Esophagus muscularis mucosa (tissue), 4 donors: ENCODE measurements around the gene PCMT1. TPM values are rescaled to one million over a fixed set of nuclear protein-coding genes. Genes with fewer than 3 reads are reported as not detected.
"Not testable (repeated sequence)": the region's sequence is repeated elsewhere in the genome, so short reads cannot be mapped to it uniquely, and the experiment has no call there.

ENCODE experiments used
- DNase-seq: peaks from one replicate; pipeline ENCODE4 v3.0.0-alpha.2; 2017; ENCODE audit errors: extremely low spot score
- H3K27ac ChIP-seq, 4 donors: fragments of 200-600 bp; sonication (generic); replicated peaks in 1 of 4; 1 replicate in 3 of 4; 2 replicates in 1 of 4; pipeline ENCODE4 v1.5.1; 2016 to 2019; ENCODE audit warnings: mild to moderate bottlenecking in 1 of 4
- H3K27me3 ChIP-seq, 4 donors: fragments of 200-600 bp; sonication (generic); one replicate each; pipeline versions ENCODE4 v1.5.1 to v1.6.0; 2016 to 2019
- H3K36me3 ChIP-seq, 4 donors: fragments of 200-600 bp; sonication (generic); one replicate each; pipeline ENCODE4 v1.5.1; 2016 to 2019
- H3K4me1 ChIP-seq, 4 donors: fragments of 200-600 bp; sonication (generic); one replicate each; pipeline ENCODE4 v1.5.1; 2016 to 2019
- H3K4me3 ChIP-seq, 4 donors: fragments of 200-600 bp; sonication (generic); 1 replicate in 2 of 4; 2 replicates in 2 of 4; pipeline ENCODE4 v1.5.1; 2016 to 2019; ENCODE audit warnings: mild to moderate bottlenecking in 4 of 4, moderate library complexity in 1 of 4
- H3K9me3 ChIP-seq, 4 donors: fragments of 200-600 bp; sonication (generic); 1 replicate in 3 of 4; 2 replicates in 1 of 4; pipeline ENCODE4 v1.5.1; 2016 to 2019
- CTCF ChIP-seq, 3 experiments: fragments of 200-600 bp in 2 of 3; fragments of 450-650 bp in 1 of 3; sonication (generic) in 2 of 3; IDR thresholded peaks; one replicate each; pipeline ENCODE4 v1.5.1; 2017 to 2019; ENCODE audit warnings: antibody characterized with exemption in 3 of 3, mild to moderate bottlenecking in 2 of 3, moderate library complexity in 1 of 3
- EP300 ChIP-seq: sonication (generic); formaldehyde crosslinking; IDR thresholded peaks from one replicate; pipeline ENCODE4 v1.6.1; 2017; ENCODE audit warnings: antibody characterized with exemption
- POLR2A ChIP-seq: fragments of 450-650 bp; IDR thresholded peaks from one replicate; pipeline ENCODE4 v1.6.1; 2017; ENCODE audit warnings: antibody characterized with exemption, moderate library complexity, mild to moderate bottlenecking, low read depth
- POLR2AphosphoS5 ChIP-seq, 2 donors: sonication (generic); formaldehyde crosslinking; IDR thresholded peaks; one replicate each; pipeline ENCODE4 v1.6.1; 2017; ENCODE audit warnings: antibody characterized with exemption in 2 of 2
- WGBS: methylation state at CpG from one replicate; pipeline ENCODE4 v1.1.5; 2018; 5-methylcytosine and 5-hydroxymethylcytosine counted together
- intact Hi-C: fragments of 100-400 bp; cut with DNase I; formaldehyde crosslinking; loops from one replicate; pipeline ENCODE4 v1.15.1; 2023
- total RNA-seq, 4 donors: library from RNA; depleted of rRNA; stranded (reverse); fragments of >200 nt; gene quantifications; one replicate each; pipeline versions ENCODE4 v1.1.0 to v1.2.1, GENCODE V29; 2016

Gene PCMT1
- total RNA-seq, 4 donors from 2014 or later, result 93.9 to 111 (median 107) TPM

GRCh38 chr6:149846321-149846720 is 96.8 kb downstream of the PCMT1 start:
- TF ChIP-seq POLR2A, result no peak
- no peak for TF ChIP-seq POLR2AphosphoS5 (IDR thresholded peaks at IDR 0.05)
- TF ChIP-seq EP300, result no peak
- TF ChIP-seq CTCF (IDR thresholded peaks at IDR 0.05), result no peak
- Histone ChIP-seq H3K4me1 (peaks cover 10 to 30% (median 22%) of the 10 kb centered on the region in 4 donors), H3K4me3 (no peak overlapping the region), H3K9me3 (no peaks in the 10 kb centered on the region), H3K36me3 (peaks cover 0 to 18% (median 0%) of the 10 kb centered on the region in 4 donors), H3K27me3 (no peaks in the 10 kb centered on the region), H3K27ac (no peak overlapping the region)
- WGBS, result 50% methylated on average over 7 of the region's 7 CpGs
- intact Hi-C loops, result no loop called here
- no peak for DNase-seq

- intact Hi-C loops, result no loop called here
Measured at GRCh38 chr6:149847939-149848267, 98.4 kb downstream of the PCMT1 start.

GRCh38 chr6:149848343-149848742 is 98.8 kb downstream of the PCMT1 start:
- H3K4me3 ChIP-seq, intact Hi-C loops, H3K9me3 ChIP-seq, H3K27me3 ChIP-seq, DNase-seq, H3K27ac ChIP-seq: not testable (repeated sequence)
- Histone ChIP-seq H3K36me3 (peaks cover 0 to 21% (median 2%) of the 10 kb centered on the region in 4 donors), H3K4me1 (peaks cover 10 to 30% (median 22%) of the 10 kb centered on the region in 4 donors)
- 74% methylated on average over 4 of the region's 4 CpGs for WGBS

More at GRCh38 chr6:149847939-149848267, 98.4 kb downstream of the PCMT1 start:
- WGBS, result 93% methylated on average over 4 of the region's 4 CpGs
- peaks cover 10 to 30% (median 22%) of the 10 kb centered on the region in 4 donors for H3K4me1 ChIP-seq
- H3K27me3 ChIP-seq, result no peaks in the 10 kb centered on the region
- no peaks in the 10 kb centered on the region for H3K9me3 ChIP-seq
- H3K36me3 ChIP-seq, result peaks cover 0 to 21% (median 1%) of the 10 kb centered on the region in 4 donors
- H3K27ac ChIP-seq, result no peak overlapping the region
- TF ChIP-seq CTCF (IDR thresholded peaks at IDR 0.05), result no peak
- no peak for TF ChIP-seq EP300
- no peak for TF ChIP-seq POLR2AphosphoS5 (IDR thresholded peaks at IDR 0.05)
- TF ChIP-seq POLR2A, result no peak
- H3K4me3 ChIP-seq, result no peak overlapping the region
- DNase-seq, result no peak

- intact Hi-C loops, result no loop called here
- H3K36me3 ChIP-seq, result peaks cover 0 to 21% (median 2%) of the 10 kb centered on the region in 4 donors
- TF ChIP-seq POLR2A (no peak), EP300 (no peak), CTCF (IDR thresholded peaks at IDR 0.05) (no peak), POLR2AphosphoS5 (IDR thresholded peaks at IDR 0.05) (no peak)
- no peak overlapping the region for H3K27ac ChIP-seq
- no peaks in the 10 kb centered on the region for H3K9me3 ChIP-seq
- H3K4me3 ChIP-seq, result no peak overlapping the region
- H3K4me1 ChIP-seq, result peaks cover 10 to 28% (median 25%) of the 10 kb centered on the region in 4 donors
- no peaks in the 10 kb centered on the region for H3K27me3 ChIP-seq
- no peak for DNase-seq
- WGBS, result 83% methylated on average over 5 of the region's 5 CpGs
Measured at GRCh38 chr6:149851461-149852110, 102.0 kb downstream of the PCMT1 start.

- H3K4me1 ChIP-seq, result peaks cover 8 to 22% (median 19%) of the 10 kb centered on the region in 4 donors
- no peak overlapping the region for H3K4me3 ChIP-seq
- no peaks in the 10 kb centered on the region for H3K9me3 ChIP-seq
- no CpG with 5 or more reads among the region's 6 CpGs for WGBS
- no peak overlapping the region for H3K27ac ChIP-seq
- intact Hi-C loops, result no loop called here
- TF ChIP-seq POLR2AphosphoS5 (IDR thresholded peaks at IDR 0.05), result no peak
- TF ChIP-seq EP300, result no peak
- no peak for TF ChIP-seq POLR2A
- TF ChIP-seq CTCF (IDR thresholded peaks at IDR 0.05), result no peak
- no peaks in the 10 kb centered on the region for H3K27me3 ChIP-seq
- DNase-seq, result no peak
- H3K36me3 ChIP-seq, result peaks cover 0 to 21% (median 2%) of the 10 kb centered on the region in 4 donors
Measured at GRCh38 chr6:149852180-149852579, 102.6 kb downstream of the PCMT1 start.
